NCI-H82 treated with DMSO at 0.1 percent for 48 hours (cell line): ENCODE data around the gene CDC42BPB.

Experiments used
- DNase-seq: peaks from one replicate; lab custom pipeline; 2025; ENCODE audit not compliant: unreplicated experiment; lab: John Stamatoyannopoulos, UW

Gene CDC42BPB

GRCh38 chr14:102947321-102948103 is 109.8 kb downstream of the CDC42BPB start:
- DNase-seq = no peak

GRCh38 chr14:102945346-102946130 is 111.8 kb downstream of the CDC42BPB start:
- DNase-seq = no peak

- DNase-seq = no peak
Observed at GRCh38 chr14:102944448-102945330, 112.7 kb downstream of the CDC42BPB start.

- no peak for DNase-seq
Observed at GRCh38 chr14:102943979-102944378, 113.4 kb downstream of the CDC42BPB start.

GRCh38 chr14:102943454-102943853 is 113.9 kb downstream of the CDC42BPB start:
- no peak for DNase-seq

GRCh38 chr14:102942069-102942468 is 115.3 kb downstream of the CDC42BPB start:
- DNase-seq = no peak

GRCh38 chr14:102941419-102942011 is 115.8 kb downstream of the CDC42BPB start:
- DNase-seq = no peak

GRCh38 chr14:102940729-102941362 is 116.5 kb downstream of the CDC42BPB start:
- no peak for DNase-seq

- no peak for DNase-seq
Observed at GRCh38 chr14:102939820-102940561, 117.4 kb downstream of the CDC42BPB start.

- no peak for DNase-seq
Observed at GRCh38 chr14:102939329-102939728, 118.0 kb downstream of the CDC42BPB start.

GRCh38 chr14:102938191-102938590 is 119.2 kb downstream of the CDC42BPB start:
- no peak for DNase-seq

GRCh38 chr14:102937331-102938175 is 119.8 kb downstream of the CDC42BPB start:
- no peak for DNase-seq

- DNase-seq = no peak
Observed at GRCh38 chr14:102935756-102936155, 121.6 kb downstream of the CDC42BPB start.

- no peak for DNase-seq
Observed at GRCh38 chr14:102933618-102934231, 123.6 kb downstream of the CDC42BPB start.

- DNase-seq = no peak
Observed at GRCh38 chr14:102932484-102933248, 124.7 kb downstream of the CDC42BPB start.

- no peak for DNase-seq
Observed at GRCh38 chr14:102931580-102932285, 125.6 kb downstream of the CDC42BPB start.
